ENCODE results near the gene SQSTM1.

Gene SQSTM1

DNA sequence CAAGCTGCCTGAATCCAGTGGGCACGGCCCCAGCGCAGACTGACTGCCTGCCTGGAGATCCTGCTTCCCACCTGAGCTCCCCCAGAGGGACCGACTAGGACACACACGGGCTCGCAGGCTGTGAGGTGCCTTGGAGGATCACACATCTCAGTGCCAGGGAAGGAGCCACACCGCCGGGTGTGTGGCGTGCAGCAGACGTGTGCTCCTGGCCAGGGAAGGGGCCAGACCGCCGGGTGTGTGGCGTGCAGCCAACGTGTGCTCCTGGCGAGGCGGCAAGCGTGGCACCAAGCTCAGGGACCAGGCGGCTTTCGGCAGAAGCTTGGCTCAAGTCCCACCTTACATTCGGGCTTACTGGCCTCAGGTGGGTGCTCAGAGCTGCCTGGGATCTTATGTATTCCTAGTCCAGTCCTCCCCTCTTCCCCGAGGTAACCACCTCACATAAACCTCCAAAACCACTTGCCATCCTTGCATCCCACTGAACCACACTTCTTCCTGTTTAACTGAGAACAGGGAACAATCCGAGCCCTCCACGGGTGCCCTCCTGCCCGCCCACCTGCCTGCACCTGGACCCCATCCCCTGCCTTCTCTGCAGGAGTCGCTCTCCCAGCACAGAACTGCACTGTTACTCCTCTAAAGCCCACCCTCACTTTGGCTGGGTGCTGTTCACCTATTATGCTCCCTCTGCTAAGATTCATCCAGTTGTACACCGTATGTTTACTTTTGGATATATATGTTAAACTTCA, 60.3 kb downstream of the SQSTM1 start:
- in situ Hi-C loops (cut with HindIII; ENCODE audit: low sequenced_read_pairs) = no loop called here
- TF ChIP-seq, protein P1, sequence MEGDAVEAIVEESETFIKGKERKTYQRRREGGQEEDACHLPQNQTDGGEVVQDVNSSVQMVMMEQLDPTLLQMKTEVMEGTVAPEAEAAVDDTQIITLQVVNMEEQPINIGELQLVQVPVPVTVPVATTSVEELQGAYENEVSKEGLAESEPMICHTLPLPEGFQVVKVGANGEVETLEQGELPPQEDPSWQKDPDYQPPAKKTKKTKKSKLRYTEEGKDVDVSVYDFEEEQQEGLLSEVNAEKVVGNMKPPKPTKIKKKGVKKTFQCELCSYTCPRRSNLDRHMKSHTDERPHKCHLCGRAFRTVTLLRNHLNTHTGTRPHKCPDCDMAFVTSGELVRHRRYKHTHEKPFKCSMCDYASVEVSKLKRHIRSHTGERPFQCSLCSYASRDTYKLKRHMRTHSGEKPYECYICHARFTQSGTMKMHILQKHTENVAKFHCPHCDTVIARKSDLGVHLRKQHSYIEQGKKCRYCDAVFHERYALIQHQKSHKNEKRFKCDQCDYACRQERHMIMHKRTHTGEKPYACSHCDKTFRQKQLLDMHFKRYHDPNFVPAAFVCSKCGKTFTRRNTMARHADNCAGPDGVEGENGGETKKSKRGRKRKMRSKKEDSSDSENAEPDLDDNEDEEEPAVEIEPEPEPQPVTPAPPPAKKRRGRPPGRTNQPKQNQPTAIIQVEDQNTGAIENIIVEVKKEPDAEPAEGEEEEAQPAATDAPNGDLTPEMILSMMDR (IDR thresholded peaks at IDR 0.05; ENCODE audit: low read depth, low read length, missing control alignments) = no peak
- DNase-seq (ENCODE audit: low read depth) = no peak
- no peak overlapping the region for H3K4me3 ChIP-seq (ENCODE audit: low read depth, low read length)

DNA sequence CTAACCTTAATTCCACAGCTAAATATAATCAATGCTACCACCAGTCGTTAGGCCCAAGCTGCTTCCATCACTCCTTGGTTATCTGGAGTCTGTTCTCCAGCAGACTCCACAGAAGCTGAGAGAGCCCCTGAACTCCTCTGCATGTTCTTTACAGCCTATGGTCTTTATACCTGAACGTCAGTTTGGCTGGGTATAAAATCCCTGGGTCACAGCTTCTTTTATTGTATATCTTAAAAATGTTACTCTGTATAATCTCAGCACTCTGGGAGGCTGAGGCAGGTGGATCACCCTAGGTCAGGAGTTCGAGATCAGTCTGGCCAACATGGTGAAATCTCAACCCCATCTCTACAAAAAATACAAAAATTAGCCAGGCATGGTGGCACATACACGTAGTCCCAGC, 61.6 kb downstream of the SQSTM1 start:
- TF ChIP-seq, protein P1 (IDR thresholded peaks at IDR 0.05; ENCODE audit: low read depth, low read length, missing control alignments) = no peak
- DNase-seq (ENCODE audit: low read depth) = no peak
- in situ Hi-C loops (cut with HindIII; ENCODE audit: low sequenced_read_pairs) = no loop called here
- H3K4me3 ChIP-seq (ENCODE audit: low read depth, low read length) = no peak overlapping the region

DNA sequence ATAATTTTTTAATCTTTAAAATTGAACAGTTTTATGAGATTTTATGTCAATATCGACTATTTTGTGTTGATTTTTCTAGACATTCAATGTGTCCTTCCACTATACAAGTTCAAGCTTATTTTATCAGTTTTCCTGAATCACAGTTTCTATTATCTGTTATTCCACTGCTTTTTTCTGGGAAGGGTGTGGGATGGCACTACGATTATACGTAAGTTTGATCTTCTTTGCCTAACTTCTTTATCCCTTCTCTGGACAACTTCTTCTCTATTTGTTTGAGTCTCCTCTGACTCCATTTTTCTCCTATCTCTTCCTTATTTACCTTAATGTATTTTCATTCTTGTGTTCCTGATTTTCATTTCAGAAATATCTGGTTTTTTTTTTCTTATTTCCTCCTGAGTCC, 62.5 kb downstream of the SQSTM1 start:
- DNase-seq (ENCODE audit: low read depth) = no peak
- in situ Hi-C loops (cut with HindIII; ENCODE audit: low sequenced_read_pairs) = no loop called here
- no peak overlapping the region for H3K4me3 ChIP-seq (ENCODE audit: low read depth, low read length)
- TF ChIP-seq, protein P1 (IDR thresholded peaks at IDR 0.05; ENCODE audit: low read depth, low read length, missing control alignments) = no peak

DNA sequence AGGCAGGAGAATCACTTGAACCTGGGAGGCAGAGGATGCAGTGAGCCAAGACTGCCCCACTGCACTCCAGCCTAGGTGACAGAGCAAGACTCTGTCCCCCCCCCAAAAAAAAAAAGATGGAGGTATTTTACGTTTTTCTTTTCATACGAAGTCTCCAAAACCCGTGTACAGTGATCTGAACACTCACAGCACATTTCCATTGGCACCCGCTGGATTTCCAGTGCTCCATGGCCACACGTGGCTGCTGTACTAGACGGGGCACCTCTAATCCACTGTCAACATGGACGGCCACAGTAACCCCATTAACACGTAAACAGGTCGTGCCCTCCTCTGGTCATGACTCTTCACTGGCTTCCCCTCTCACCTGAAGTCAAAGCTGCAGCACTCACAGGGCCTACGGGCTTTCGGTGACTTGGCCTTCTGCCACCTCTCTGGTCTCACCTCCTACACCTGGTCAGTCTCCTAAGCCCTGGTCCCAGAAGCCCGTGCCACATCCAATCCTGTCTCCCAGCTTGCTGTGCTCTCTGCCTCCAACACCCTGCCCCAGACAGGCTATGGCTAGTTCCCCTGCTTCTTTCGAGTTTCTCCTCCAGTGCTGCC, 64.9 kb downstream of the SQSTM1 start:
- DNase-seq (ENCODE audit: low read depth) = no peak
- H3K4me3 ChIP-seq (ENCODE audit: low read depth, low read length) = no peak overlapping the region
- TF ChIP-seq, protein P1 (IDR thresholded peaks at IDR 0.05; ENCODE audit: low read depth, low read length, missing control alignments) = no peak
- in situ Hi-C loops (cut with HindIII; ENCODE audit: low sequenced_read_pairs) = no loop called here

DNA sequence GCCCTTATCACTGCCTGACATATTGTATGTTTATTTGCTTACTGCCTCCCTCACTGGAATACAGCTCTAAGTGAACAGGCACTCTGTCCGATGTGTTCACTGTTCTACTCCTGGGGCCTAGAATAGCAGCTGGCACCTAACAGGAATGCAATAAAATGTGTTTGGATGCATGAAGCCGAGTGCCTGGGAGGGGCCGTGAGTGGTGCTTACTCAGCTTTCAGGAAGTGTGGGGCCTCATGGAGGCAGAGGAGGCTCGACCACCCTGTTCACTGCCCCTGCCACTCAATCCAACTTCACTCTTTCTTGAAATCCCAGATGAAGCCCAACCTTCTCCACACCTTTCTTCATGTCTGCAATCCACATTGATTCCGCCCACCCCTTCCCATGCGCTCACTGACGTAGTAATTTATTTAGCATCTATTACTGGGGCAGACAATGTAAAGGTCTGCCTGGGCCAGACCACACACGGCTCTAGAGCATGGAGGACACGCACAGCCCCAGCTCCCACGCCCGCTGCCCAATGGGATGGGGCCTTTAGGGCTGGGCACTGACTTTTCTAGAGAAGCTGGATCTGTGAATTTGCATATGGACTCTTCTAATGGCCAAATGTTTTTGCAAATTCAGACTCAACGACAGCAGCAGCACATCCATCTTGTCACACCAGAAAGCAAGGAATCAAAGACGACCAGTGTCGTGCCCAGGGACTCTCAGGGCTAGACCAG, 65.6 kb downstream of the SQSTM1 start:
- H3K4me3 ChIP-seq (ENCODE audit: low read depth, low read length) = no peak overlapping the region
- DNase-seq (ENCODE audit: low read depth) = no peak
- in situ Hi-C loops (cut with HindIII; ENCODE audit: low sequenced_read_pairs) = no loop called here
- TF ChIP-seq, protein P1 (IDR thresholded peaks at IDR 0.05; ENCODE audit: low read depth, low read length, missing control alignments) = no peak

DNA sequence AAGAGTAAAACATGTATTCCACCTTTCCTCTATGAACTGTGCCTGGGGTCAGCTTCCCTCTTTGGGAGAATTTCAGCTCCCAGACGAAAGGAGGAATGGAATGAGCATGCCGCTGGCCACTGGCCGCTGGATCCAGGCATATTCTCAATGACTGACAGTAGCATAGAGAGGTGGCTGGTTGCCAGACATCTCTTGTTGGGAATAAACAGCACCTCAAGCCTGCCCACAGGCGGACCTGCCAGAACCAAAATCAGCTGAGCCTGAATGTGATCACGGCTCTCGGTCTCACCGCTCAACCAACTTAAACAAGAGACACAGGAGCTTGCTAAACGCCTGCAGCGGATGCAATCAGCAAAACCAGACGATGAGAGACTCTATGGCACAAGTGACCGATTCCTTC, 66.4 kb downstream of the SQSTM1 start:
- DNase-seq (ENCODE audit: low read depth) = no peak
- no peak overlapping the region for H3K4me3 ChIP-seq (ENCODE audit: low read depth, low read length)
- TF ChIP-seq, protein P1 (IDR thresholded peaks at IDR 0.05; ENCODE audit: low read depth, low read length, missing control alignments) = no peak
- in situ Hi-C loops (cut with HindIII; ENCODE audit: low sequenced_read_pairs) = no loop called here

Data from astrocyte of the cerebellum (primary cell).